GM19025 (cell line): Measurements from ENCODE around the gene ANKMY1.

ENCODE experiments used
- ATAC-seq: cut with Tn5 transposase; IDR thresholded peaks from one replicate; pipeline ENCODE4 v1.9.1; 2021; ENCODE audit warnings: mild to moderate bottlenecking, low read depth, moderate library complexity; ENCODE audit not compliant: unreplicated experiment

The ANKMY1 gene

GRCh38 chr2:240482141-240482540 is 75.6 kb downstream of the ANKMY1 start:
- ATAC-seq, result no peak

GRCh38 chr2:240481720-240482119 is 76.1 kb downstream of the ANKMY1 start:
- no peak for ATAC-seq

- ATAC-seq, result no peak
Observed at GRCh38 chr2:240480834-240481623, 76.8 kb downstream of the ANKMY1 start.

- no peak for ATAC-seq
Observed at GRCh38 chr2:240479111-240479501, 78.7 kb downstream of the ANKMY1 start.

- no peak for ATAC-seq
Observed at GRCh38 chr2:240478346-240479110, 79.3 kb downstream of the ANKMY1 start.

GRCh38 chr2:240477916-240478315 is 79.9 kb downstream of the ANKMY1 start:
- ATAC-seq, result no peak

- ATAC-seq, result no peak
Observed at GRCh38 chr2:240473211-240473610, 84.6 kb downstream of the ANKMY1 start.

- ATAC-seq, result no peak
Observed at GRCh38 chr2:240472078-240472790, 85.6 kb downstream of the ANKMY1 start.

- ATAC-seq, result no peak
Observed at GRCh38 chr2:240469740-240470139, 88.0 kb downstream of the ANKMY1 start.

- no peak for ATAC-seq
Observed at GRCh38 chr2:240469239-240469636, 88.5 kb downstream of the ANKMY1 start.

GRCh38 chr2:240468303-240469238 is 89.2 kb downstream of the ANKMY1 start:
- no peak for ATAC-seq

- ATAC-seq, result no peak
Observed at GRCh38 chr2:240467659-240468302, 90.0 kb downstream of the ANKMY1 start.

GRCh38 chr2:240467149-240467642 is 90.6 kb downstream of the ANKMY1 start:
- ATAC-seq, result no peak

GRCh38 chr2:240466579-240467148 is 91.1 kb downstream of the ANKMY1 start:
- no peak for ATAC-seq

GRCh38 chr2:240465765-240466578 is 91.8 kb downstream of the ANKMY1 start:
- ATAC-seq, result no peak

GRCh38 chr2:240465268-240465764 is 92.5 kb downstream of the ANKMY1 start:
- ATAC-seq, result no peak

GRCh38 chr2:240464514-240465241 is 93.1 kb downstream of the ANKMY1 start:
- no peak for ATAC-seq
